Parathyroid adenoma (tissue), 2 donors: ENCODE results near the gene HLTF.

Source experiments
- H2AFZ ChIP-seq: fragments of 300-600 bp; sonication (generic); one replicate; pipeline ENCODE4 v1.7.0; 2017; ENCODE audit warnings: antibody characterized with exemption, mild to moderate bottlenecking
- H3K27ac ChIP-seq: fragments of 300-600 bp; sonication (generic); one replicate; pipeline ENCODE4 v1.7.0; 2017
- H3K27me3 ChIP-seq: fragments of 300-600 bp; sonication (generic); one replicate; pipeline ENCODE4 v1.7.0; 2017; ENCODE audit warnings: low read length; ENCODE audit not compliant: control insufficient read depth, insufficient read depth
- H3K36me3 ChIP-seq: fragments of 300-600 bp; sonication (generic); one replicate; pipeline ENCODE4 v1.7.0; 2017; ENCODE audit warnings: low read length; ENCODE audit not compliant: control insufficient read depth, insufficient read depth
- H3K4me1 ChIP-seq: fragments of 300-600 bp; sonication (generic); one replicate; pipeline ENCODE4 v1.7.0; 2017; ENCODE audit warnings: control low read depth
- H3K4me2 ChIP-seq: fragments of 300-600 bp; sonication (generic); one replicate; pipeline ENCODE4 v1.7.0; 2017; ENCODE audit warnings: low read length
- H3K4me3 ChIP-seq: fragments of 300-600 bp; sonication (generic); one replicate; pipeline ENCODE4 v1.7.0; 2017; ENCODE audit warnings: low read depth, low read length
- H3K79me2 ChIP-seq: fragments of 300-600 bp; sonication (generic); one replicate; pipeline ENCODE4 v1.7.0; 2017; ENCODE audit warnings: control low read depth
- H3K9ac ChIP-seq: fragments of 300-600 bp; sonication (generic); one replicate; pipeline ENCODE4 v1.7.0; 2017; ENCODE audit warnings: mild to moderate bottlenecking
- H3K9me3 ChIP-seq: fragments of 300-600 bp; sonication (generic); one replicate; pipeline ENCODE4 v1.7.0; 2017; ENCODE audit warnings: low read length; ENCODE audit not compliant: control insufficient read depth
- CTCF ChIP-seq: fragments of 300-600 bp; sonication (generic); IDR thresholded peaks from one replicate; pipeline ENCODE4 v1.7.0; 2017; ENCODE audit warnings: antibody characterized with exemption, mild to moderate bottlenecking
- donor health status: primary hyperparathyroidism.

The HLTF gene

GRCh38 chr3:149090461-149090860 is 4.1 kb upstream of the HLTF start:
- Histone ChIP-seq H3K27me3 (no peaks in the 10 kb centered on the region), H3K36me3 (no peaks in the 10 kb centered on the region), H3K4me1 (no peaks in the 10 kb centered on the region), H3K79me2 (peaks cover 2% of the 10 kb centered on the region), H3K9me3 (no peaks in the 10 kb centered on the region), H3K9ac (no peak overlapping the region), H3K27ac (no peak overlapping the region), H3K4me3 (no peak overlapping the region), H3K4me2 (no peak overlapping the region), H2AFZ (no peak overlapping the region)
- no peak for TF ChIP-seq CTCF

- no peak overlapping the region for H2AFZ ChIP-seq
- no peaks in the 10 kb centered on the region for H3K36me3 ChIP-seq
- no peak overlapping the region for H3K9ac ChIP-seq
- no peaks in the 10 kb centered on the region for H3K9me3 ChIP-seq
- no peak for TF ChIP-seq CTCF
- H3K4me1 ChIP-seq: no peaks in the 10 kb centered on the region
- no peaks in the 10 kb centered on the region for H3K27me3 ChIP-seq
- H3K4me2 ChIP-seq: no peak overlapping the region
- H3K79me2 ChIP-seq: peaks cover 2% of the 10 kb centered on the region
- no peak overlapping the region for H3K4me3 ChIP-seq
- H3K27ac ChIP-seq: no peak overlapping the region
Measured at GRCh38 chr3:149089395-149089794, 3.1 kb upstream of the HLTF start.

- H3K9ac ChIP-seq: no peak overlapping the region
- no peaks in the 10 kb centered on the region for H3K4me1 ChIP-seq
- no peaks in the 10 kb centered on the region for H3K27me3 ChIP-seq
- peak overlapping the region; percentile 97 for H2AFZ ChIP-seq
- no peak overlapping the region for H3K4me3 ChIP-seq
- TF ChIP-seq CTCF: no peak
- H3K4me2 ChIP-seq: no peak overlapping the region
- H3K27ac ChIP-seq: no peak overlapping the region
- no peaks in the 10 kb centered on the region for H3K9me3 ChIP-seq
- peaks cover 2% of the 10 kb centered on the region for H3K79me2 ChIP-seq
- H3K36me3 ChIP-seq: no peaks in the 10 kb centered on the region
Measured at GRCh38 chr3:149087208-149087607, 875 bp upstream of the HLTF start.

GRCh38 chr3:149085828-149086231 is 503 bp downstream of the HLTF start:
- Histone ChIP-seq H3K79me2 (peaks cover 2% of the 10 kb centered on the region), H3K4me1 (no peaks in the 10 kb centered on the region), H3K4me2 (peak overlapping the region; percentile 80), H3K9me3 (no peaks in the 10 kb centered on the region), H3K4me3 (peak overlapping the region; percentile 67), H3K9ac (no peak overlapping the region), H3K36me3 (no peaks in the 10 kb centered on the region), H3K27me3 (no peaks in the 10 kb centered on the region), H3K27ac (peak overlapping the region; percentile 55), H2AFZ (peak overlapping the region; percentile 97)
- TF ChIP-seq CTCF: no peak

- H3K4me1 ChIP-seq: no peaks in the 10 kb centered on the region
- no peaks in the 10 kb centered on the region for H3K36me3 ChIP-seq
- H3K9ac ChIP-seq: no peak overlapping the region
- H3K27ac ChIP-seq: no peak overlapping the region
- TF ChIP-seq CTCF: no peak
- no peaks in the 10 kb centered on the region for H3K9me3 ChIP-seq
- no peak overlapping the region for H2AFZ ChIP-seq
- no peak overlapping the region for H3K4me2 ChIP-seq
- no peaks in the 10 kb centered on the region for H3K27me3 ChIP-seq
- no peak overlapping the region for H3K4me3 ChIP-seq
- H3K79me2 ChIP-seq: peaks cover 4% of the 10 kb centered on the region
Measured at GRCh38 chr3:149081772-149082171, 4.6 kb downstream of the HLTF start.
